ENCODE measurements around the gene ERI2.

The ERI2 gene

GRCh38 chr16:20803192-20803560 is 3.1 kb downstream of the ERI2 start:
- Histone ChIP-seq H3K36me3 (replicated peaks; ENCODE audit: insufficient read depth, low read length) (no peaks in the 10 kb centered on the region), H3K4me1 (ENCODE audit: low read length) (peaks cover 3% of the 10 kb centered on the region; the same call in 1 of the 2 replicates), H3K9ac (ENCODE audit: low read length) (no peak overlapping the region), H2AFZ (ENCODE audit: low read length) (no peak overlapping the region), H3F3A (ENCODE audit: insufficient read depth, low read length) (peaks cover 16% of the 10 kb centered on the region), H3K4me2 (ENCODE audit: low read depth, low read length) (no peak overlapping the region), H3K9me2 (replicated peaks; ENCODE audit: insufficient read depth, low read length) (no peaks in the 10 kb centered on the region), H3K9me3 (replicated peaks; ENCODE audit: insufficient read depth, low read length) (no peaks in the 10 kb centered on the region), H3K27ac (ENCODE audit: low read length) (no peak overlapping the region), H3K4me3 (ENCODE audit: low read length) (no peak overlapping the region), H3K79me2 (ENCODE audit: low read length) (0 out of 2 replicates have a peak, but pooled peaks cover 2% of the 10 kb centered on the region), H3K27me3 (replicated peaks; ENCODE audit: insufficient read depth, low read length) (no peaks in the 10 kb centered on the region), H4K20me1 (ENCODE audit: insufficient read depth, low read length) (no peaks in the 10 kb centered on the region)
- no peak for DNase-seq
- no peak for TF ChIP-seq EZH2phosphoT487 (IDR thresholded peaks at IDR 0.05; ENCODE audit: low read length)
- no peak for TF ChIP-seq CTCF (IDR thresholded peaks at IDR 0.05; ENCODE audit: low read length)
- no peak for TF ChIP-seq EZH2 (optimal IDR thresholded peaks at IDR 0.05; ENCODE audit: low read depth, low read length)

GRCh38 chr16:20801278-20801677 is 5.0 kb downstream of the ERI2 start:
- Histone ChIP-seq H3F3A (ENCODE audit: insufficient read depth, low read length) (peaks cover 5% of the 10 kb centered on the region; the same call in 1 of the 2 replicates), H3K4me1 (ENCODE audit: low read length) (no peaks in the 10 kb centered on the region), H3K27ac (ENCODE audit: low read length) (no peak overlapping the region), H3K36me3 (replicated peaks; ENCODE audit: insufficient read depth, low read length) (no peaks in the 10 kb centered on the region), H3K27me3 (replicated peaks; ENCODE audit: insufficient read depth, low read length) (no peaks in the 10 kb centered on the region), H3K79me2 (ENCODE audit: low read length) (no peaks in the 10 kb centered on the region), H2AFZ (ENCODE audit: low read length) (no peak overlapping the region), H4K20me1 (ENCODE audit: insufficient read depth, low read length) (no peaks in the 10 kb centered on the region), H3K9ac (ENCODE audit: low read length) (no peak overlapping the region), H3K4me2 (ENCODE audit: low read depth, low read length) (no peak overlapping the region), H3K4me3 (ENCODE audit: low read length) (no peak overlapping the region), H3K9me2 (replicated peaks; ENCODE audit: insufficient read depth, low read length) (no peaks in the 10 kb centered on the region), H3K9me3 (replicated peaks; ENCODE audit: insufficient read depth, low read length) (no peaks in the 10 kb centered on the region)
- TF ChIP-seq EZH2 (optimal IDR thresholded peaks at IDR 0.05; ENCODE audit: low read depth, low read length) (no peak), EZH2phosphoT487 (IDR thresholded peaks at IDR 0.05; ENCODE audit: low read length) (no peak), CTCF (IDR thresholded peaks at IDR 0.05; ENCODE audit: low read length) (no peak)
- DNase-seq = no peak

DNA sequence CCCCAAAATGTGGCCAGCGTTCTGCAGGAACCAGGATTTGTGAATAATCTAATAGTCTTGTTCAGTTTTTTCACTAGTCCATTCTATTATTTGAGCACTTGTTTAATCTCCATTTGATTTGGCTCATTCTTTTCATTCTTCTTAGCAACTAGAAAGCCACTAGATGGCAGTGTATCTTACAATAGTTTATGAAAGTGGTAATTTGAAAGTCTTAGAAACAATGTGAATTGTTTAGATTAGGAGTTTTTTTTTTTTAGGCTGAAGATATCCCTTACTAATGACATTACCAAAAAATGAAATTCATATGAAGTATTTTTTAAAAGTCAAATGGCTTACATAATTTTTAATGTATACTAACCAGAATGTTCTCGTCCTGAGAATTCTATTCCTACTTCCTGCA is 6.7 kb downstream of the ERI2 start:
- Histone ChIP-seq H3K27me3 (replicated peaks; ENCODE audit: insufficient read depth, low read length) (no peaks in the 10 kb centered on the region), H3K4me2 (ENCODE audit: low read depth, low read length) (no peak overlapping the region), H3K9ac (ENCODE audit: low read length) (no peak overlapping the region), H4K20me1 (ENCODE audit: insufficient read depth, low read length) (no peaks in the 10 kb centered on the region), H3K9me2 (replicated peaks; ENCODE audit: insufficient read depth, low read length) (no peaks in the 10 kb centered on the region), H3K79me2 (ENCODE audit: low read length) (no peaks in the 10 kb centered on the region), H3K4me1 (ENCODE audit: low read length) (no peaks in the 10 kb centered on the region), H3K4me3 (ENCODE audit: low read length) (no peak overlapping the region), H3K9me3 (replicated peaks; ENCODE audit: insufficient read depth, low read length) (no peaks in the 10 kb centered on the region), H3F3A (ENCODE audit: insufficient read depth, low read length) (no peaks in the 10 kb centered on the region; the same call in 1 of the 2 replicates), H3K36me3 (replicated peaks; ENCODE audit: insufficient read depth, low read length) (no peaks in the 10 kb centered on the region), H3K27ac (ENCODE audit: low read length) (no peak overlapping the region), H2AFZ (ENCODE audit: low read length) (no peak overlapping the region)
- TF ChIP-seq EZH2phosphoT487 (IDR thresholded peaks at IDR 0.05; ENCODE audit: low read length) (no peak), CTCF (IDR thresholded peaks at IDR 0.05; ENCODE audit: low read length) (peak; percentile 71), EZH2 (optimal IDR thresholded peaks at IDR 0.05; ENCODE audit: low read depth, low read length) (no peak)
- DNase-seq = peak; percentile 56
